Measurements from ENCODE around the gene ZBTB46. TPM values are rescaled to one million over a fixed set of nuclear protein-coding genes. Genes with fewer than 3 reads are reported as not detected.
A peak's percentile ranks its signal among the peaks of the same experiment; 100 is the strongest.

ZBTB46 gene
- total RNA-seq, 1 donor from 2014 or later: 20.5 TPM

- H3K9me3 Mint-ChIP-seq (ENCODE audit: unreplicated experiment): no peaks in the 10 kb centered on the region
- no peak for DNase-seq (ENCODE audit: extremely low spot score, unreplicated experiment)
- TF ChIP-seq, protein P1, sequence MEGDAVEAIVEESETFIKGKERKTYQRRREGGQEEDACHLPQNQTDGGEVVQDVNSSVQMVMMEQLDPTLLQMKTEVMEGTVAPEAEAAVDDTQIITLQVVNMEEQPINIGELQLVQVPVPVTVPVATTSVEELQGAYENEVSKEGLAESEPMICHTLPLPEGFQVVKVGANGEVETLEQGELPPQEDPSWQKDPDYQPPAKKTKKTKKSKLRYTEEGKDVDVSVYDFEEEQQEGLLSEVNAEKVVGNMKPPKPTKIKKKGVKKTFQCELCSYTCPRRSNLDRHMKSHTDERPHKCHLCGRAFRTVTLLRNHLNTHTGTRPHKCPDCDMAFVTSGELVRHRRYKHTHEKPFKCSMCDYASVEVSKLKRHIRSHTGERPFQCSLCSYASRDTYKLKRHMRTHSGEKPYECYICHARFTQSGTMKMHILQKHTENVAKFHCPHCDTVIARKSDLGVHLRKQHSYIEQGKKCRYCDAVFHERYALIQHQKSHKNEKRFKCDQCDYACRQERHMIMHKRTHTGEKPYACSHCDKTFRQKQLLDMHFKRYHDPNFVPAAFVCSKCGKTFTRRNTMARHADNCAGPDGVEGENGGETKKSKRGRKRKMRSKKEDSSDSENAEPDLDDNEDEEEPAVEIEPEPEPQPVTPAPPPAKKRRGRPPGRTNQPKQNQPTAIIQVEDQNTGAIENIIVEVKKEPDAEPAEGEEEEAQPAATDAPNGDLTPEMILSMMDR (IDR thresholded peaks at IDR 0.05): no peak
- H3K27me3 Mint-ChIP-seq (ENCODE audit: unreplicated experiment): no peaks in the 10 kb centered on the region
- H3K36me3 Mint-ChIP-seq (ENCODE audit: unreplicated experiment): peaks cover 7% of the 10 kb centered on the region
- no peak overlapping the region for H3K4me3 Mint-ChIP-seq (ENCODE audit: unreplicated experiment)
- peak overlapping the region; percentile 3 for H3K27ac Mint-ChIP-seq (ENCODE audit: unreplicated experiment)
- peaks cover 47% of the 10 kb centered on the region for H3K4me1 Mint-ChIP-seq (ENCODE audit: unreplicated experiment)
These were observed 4.3 kb downstream of the ZBTB46 start for GRCh38 chr20:63826753-63827152.

DNA sequence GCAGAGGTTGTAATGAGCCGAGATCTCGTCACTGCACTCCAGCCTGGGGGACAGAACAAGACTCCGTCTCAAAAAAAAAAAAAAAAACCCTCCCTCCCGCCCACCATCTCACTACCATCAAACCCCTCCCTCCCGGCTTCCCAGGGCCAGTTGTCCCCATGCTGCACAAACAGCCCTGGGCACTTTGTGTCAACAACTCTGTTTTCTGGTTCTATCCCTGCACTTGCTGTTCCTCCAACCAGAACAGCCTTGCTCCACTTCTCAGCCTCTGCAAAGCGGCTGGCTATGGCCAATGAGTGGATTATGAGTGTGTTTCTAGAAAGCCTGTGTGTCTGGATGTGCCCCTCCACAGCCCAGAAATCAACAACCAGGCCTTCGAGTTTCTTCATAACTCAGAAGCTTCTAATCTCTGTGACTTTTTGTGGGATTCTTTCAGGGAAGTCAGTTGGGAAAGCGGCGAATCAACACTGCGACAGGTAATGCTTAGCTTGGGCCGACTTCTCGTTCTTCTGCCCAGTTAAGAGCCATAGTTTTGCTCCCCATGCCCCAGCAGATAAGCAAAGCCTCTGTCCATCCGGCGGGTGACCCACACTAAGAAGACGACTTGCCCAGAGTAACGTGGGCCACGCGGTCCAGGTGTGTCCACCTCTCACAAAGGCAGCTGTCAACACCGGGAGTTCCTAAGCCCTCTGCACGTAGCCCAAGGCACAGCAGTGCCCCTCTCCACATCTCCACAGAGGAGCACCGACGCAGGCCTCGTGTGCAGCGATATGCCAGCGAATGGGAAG, 5.5 kb downstream of the ZBTB46 start:
- H3K9me3 Mint-ChIP-seq (ENCODE audit: unreplicated experiment): no peaks in the 10 kb centered on the region

GRCh38 chr20:63823691-63824311, 7.3 kb downstream of the ZBTB46 start:
- Mint-ChIP-seq H3K36me3 (ENCODE audit: unreplicated experiment) (peaks cover 7% of the 10 kb centered on the region), H3K9me3 (ENCODE audit: unreplicated experiment) (no peaks in the 10 kb centered on the region), H3K4me1 (ENCODE audit: unreplicated experiment) (peaks cover 45% of the 10 kb centered on the region), H3K27me3 (ENCODE audit: unreplicated experiment) (no peaks in the 10 kb centered on the region), H3K27ac (ENCODE audit: unreplicated experiment) (no peak overlapping the region), H3K4me3 (ENCODE audit: unreplicated experiment) (no peak overlapping the region)
- DNase-seq (ENCODE audit: extremely low spot score, unreplicated experiment): no peak
- TF ChIP-seq, protein P1 (IDR thresholded peaks at IDR 0.05): no peak

More for the DNA sequence above, 5.5 kb downstream of the ZBTB46 start:
- no peaks in the 10 kb centered on the region for H3K27me3 Mint-ChIP-seq (ENCODE audit: unreplicated experiment)
- TF ChIP-seq, protein P1 (IDR thresholded peaks at IDR 0.05): no peak
- no peak overlapping the region for H3K4me3 Mint-ChIP-seq (ENCODE audit: unreplicated experiment)
- no peak for DNase-seq (ENCODE audit: extremely low spot score, unreplicated experiment)
- peaks cover 47% of the 10 kb centered on the region for H3K4me1 Mint-ChIP-seq (ENCODE audit: unreplicated experiment)
- no peak overlapping the region for H3K27ac Mint-ChIP-seq (ENCODE audit: unreplicated experiment)
- peaks cover 7% of the 10 kb centered on the region for H3K36me3 Mint-ChIP-seq (ENCODE audit: unreplicated experiment)

- H3K4me3 Mint-ChIP-seq (ENCODE audit: unreplicated experiment): no peak overlapping the region
- H3K4me1 Mint-ChIP-seq (ENCODE audit: unreplicated experiment): peaks cover 35% of the 10 kb centered on the region
- TF ChIP-seq, protein P1 (IDR thresholded peaks at IDR 0.05): no peak
- no peaks in the 10 kb centered on the region for H3K27me3 Mint-ChIP-seq (ENCODE audit: unreplicated experiment)
- no peaks in the 10 kb centered on the region for H3K9me3 Mint-ChIP-seq (ENCODE audit: unreplicated experiment)
- DNase-seq (ENCODE audit: extremely low spot score, unreplicated experiment): no peak
- H3K27ac Mint-ChIP-seq (ENCODE audit: unreplicated experiment): no peak overlapping the region
- peaks cover 7% of the 10 kb centered on the region for H3K36me3 Mint-ChIP-seq (ENCODE audit: unreplicated experiment)
These were observed 8.8 kb downstream of the ZBTB46 start for GRCh38 chr20:63822276-63822696.

DNA sequence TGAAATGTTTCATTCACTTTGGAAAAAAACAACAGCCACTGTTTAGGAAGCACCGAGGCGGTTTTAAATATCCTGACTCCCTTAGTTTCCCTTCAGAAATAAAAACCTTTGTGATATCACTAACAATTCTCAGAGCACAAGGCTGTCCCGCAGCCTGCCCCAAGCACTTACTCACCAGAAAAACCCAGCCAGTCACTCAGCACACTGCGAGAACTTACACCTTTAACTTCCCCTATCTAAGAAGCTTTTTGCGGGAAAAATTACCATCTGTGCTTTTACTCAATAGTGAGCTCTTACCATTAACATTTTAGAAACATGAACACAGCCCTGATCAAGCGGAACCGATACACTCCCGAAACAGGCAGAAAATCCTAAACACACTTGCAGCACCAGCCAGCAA, 9.3 kb downstream of the ZBTB46 start:
- no peaks in the 10 kb centered on the region for H3K9me3 Mint-ChIP-seq (ENCODE audit: unreplicated experiment)
- TF ChIP-seq, protein P1 (IDR thresholded peaks at IDR 0.05): no peak
- H3K36me3 Mint-ChIP-seq (ENCODE audit: unreplicated experiment): peaks cover 7% of the 10 kb centered on the region
- no peak for DNase-seq (ENCODE audit: extremely low spot score, unreplicated experiment)
- no peaks in the 10 kb centered on the region for H3K27me3 Mint-ChIP-seq (ENCODE audit: unreplicated experiment)
- H3K27ac Mint-ChIP-seq (ENCODE audit: unreplicated experiment): no peak overlapping the region
- no peak overlapping the region for H3K4me3 Mint-ChIP-seq (ENCODE audit: unreplicated experiment)
- peaks cover 32% of the 10 kb centered on the region for H3K4me1 Mint-ChIP-seq (ENCODE audit: unreplicated experiment)
